ENCODE measurements around the gene ELMO1. TPM values are rescaled to one million over a fixed set of nuclear protein-coding genes. Genes with fewer than 3 reads are reported as not detected.

ELMO1 gene
- total RNA-seq, 1 donor from 2014 or later = 29.4 TPM

GRCh38 chr7:37234334-37234733 lies 214.3 kb downstream of the ELMO1 start:
- TF ChIP-seq CTCF (conservative IDR thresholded peaks at IDR 0.05) = no peak
- Mint-ChIP-seq H3K27me3 (no peaks in the 10 kb centered on the region), H3K4me1 (ENCODE audit: unreplicated experiment) (no peaks in the 10 kb centered on the region)

GRCh38 chr7:37231613-37232012 lies 217.1 kb downstream of the ELMO1 start:
- H3K27me3 Mint-ChIP-seq = no peaks in the 10 kb centered on the region
- no peaks in the 10 kb centered on the region for H3K36me3 Mint-ChIP-seq
- no peak overlapping the region for H3K4me3 Mint-ChIP-seq
- H3K9me3 Mint-ChIP-seq = no peaks in the 10 kb centered on the region
- DNase-seq (ENCODE audit: extremely low spot score, unreplicated experiment) = no peak
- peaks cover 1% of the 10 kb centered on the region for H3K4me1 Mint-ChIP-seq (ENCODE audit: unreplicated experiment)
- no peak for TF ChIP-seq CTCF (conservative IDR thresholded peaks at IDR 0.05)
- no peak overlapping the region for H3K27ac Mint-ChIP-seq

More at GRCh38 chr7:37234334-37234733, 214.3 kb downstream of the ELMO1 start:
- Mint-ChIP-seq H3K27ac (no peak overlapping the region), H3K9me3 (no peaks in the 10 kb centered on the region), H3K36me3 (no peaks in the 10 kb centered on the region), H3K4me3 (no peak overlapping the region)
- no peak for DNase-seq (ENCODE audit: extremely low spot score, unreplicated experiment)

GRCh38 chr7:37230221-37230620 lies 218.4 kb downstream of the ELMO1 start:
- H3K27me3 Mint-ChIP-seq = no peaks in the 10 kb centered on the region
- H3K36me3 Mint-ChIP-seq = no peaks in the 10 kb centered on the region
- no peak overlapping the region for H3K4me3 Mint-ChIP-seq
- H3K4me1 Mint-ChIP-seq (ENCODE audit: unreplicated experiment) = peaks cover 5% of the 10 kb centered on the region
- no peaks in the 10 kb centered on the region for H3K9me3 Mint-ChIP-seq
- TF ChIP-seq CTCF (conservative IDR thresholded peaks at IDR 0.05) = no peak
- no peak overlapping the region for H3K27ac Mint-ChIP-seq
- DNase-seq (ENCODE audit: extremely low spot score, unreplicated experiment) = no peak

GRCh38 chr7:37229381-37229780 lies 219.3 kb downstream of the ELMO1 start:
- no peak overlapping the region for H3K4me3 Mint-ChIP-seq
- H3K27me3 Mint-ChIP-seq = no peaks in the 10 kb centered on the region
- peaks cover 5% of the 10 kb centered on the region for H3K4me1 Mint-ChIP-seq (ENCODE audit: unreplicated experiment)
- DNase-seq (ENCODE audit: extremely low spot score, unreplicated experiment) = no peak
- no peaks in the 10 kb centered on the region for H3K9me3 Mint-ChIP-seq
- TF ChIP-seq CTCF (conservative IDR thresholded peaks at IDR 0.05) = no peak
- no peaks in the 10 kb centered on the region for H3K36me3 Mint-ChIP-seq
- H3K27ac Mint-ChIP-seq = no peak overlapping the region

- no peak overlapping the region for H3K4me3 Mint-ChIP-seq
- no peaks in the 10 kb centered on the region for H3K27me3 Mint-ChIP-seq
- no peaks in the 10 kb centered on the region for H3K9me3 Mint-ChIP-seq
- no peak for DNase-seq (ENCODE audit: extremely low spot score, unreplicated experiment)
- no peak for TF ChIP-seq CTCF (conservative IDR thresholded peaks at IDR 0.05)
- H3K36me3 Mint-ChIP-seq = no peaks in the 10 kb centered on the region
- peaks cover 5% of the 10 kb centered on the region for H3K4me1 Mint-ChIP-seq (ENCODE audit: unreplicated experiment)
- H3K27ac Mint-ChIP-seq = no peak overlapping the region
Measured at GRCh38 chr7:37225285-37225969, 223.2 kb downstream of the ELMO1 start.

Data from type B pancreatic cell (in vitro differentiated cells).